HCT116 (cell line): ENCODE measurements around the gene PAQR3. TPM values are rescaled to one million over a fixed set of nuclear protein-coding genes. Genes with fewer than 3 reads are reported as not detected.

Source experiments
- ATAC-seq: fragments of 200-7000 bp; cut with Tn5 transposase; 2 replicates; pipeline ENCODE4 v1.9.1; 2020; ENCODE audit warnings: mild to moderate bottlenecking, moderate library complexity
- BruUV-seq: library from RNA; stranded (reverse); fragments of 400-500 nt; replicated peaks from 2 replicates; lab custom pipeline; 2021; lab: Mats Ljungman, UMichigan
- CTCF ChIA-PET: fragments of 300-600 bp; sonication (Branson Sonifier 250); formaldehyde crosslinking; loops from one replicate; lab custom pipeline; 2021; ENCODE audit warnings: antibody characterized with exemption; lab: Charles Lee
- POLR2A ChIA-PET: fragments of 300-600, 350-600 bp; sonication (Branson Sonifier 250); formaldehyde crosslinking; loops from one replicate; lab custom pipeline; 2021; ENCODE audit warnings: antibody characterized with exemption; lab: Charles Lee
- RAD21 ChIA-PET, 2 experiments: fragments of 300-600 bp; sonication (Branson Sonifier 250); formaldehyde crosslinking; loops; one replicate each; lab custom pipeline; 2023; ENCODE audit warnings: low total read pairs in 2 of 2; ENCODE audit not compliant: uncharacterized antibody in 2 of 2, unreplicated experiment in 2 of 2, low non-redundant PET in 1 of 2; lab: Charles Lee
- DNase-seq: peaks from one replicate; pipeline ENCODE4 v3.0.0-alpha.2; 2010; ENCODE audit warnings: low read depth, low spot score
- H2AFZ ChIP-seq: fragments of 200-600 bp; shearing (Covaris generic), sonication (generic); 2 replicates; pipeline ENCODE4 v1.6.1; 2017; ENCODE audit warnings: low read depth, mixed run types, mixed read lengths, antibody characterized with exemption, low read length; ENCODE audit not compliant: poor library complexity, severe bottlenecking
- H3K27ac ChIP-seq: 2 replicates; pipeline ENCODE4 v1.5.1; 2012; ENCODE audit warnings: low read depth, low read length
- H3K27me3 ChIP-seq: fragments of 200-600 bp; sonication (generic); 2 replicates; pipeline ENCODE4 v1.6.1; 2016; ENCODE audit warnings: mixed run types, low read length, mixed read lengths; ENCODE audit not compliant: insufficient read depth
- H3K36me3 ChIP-seq, 2 experiments: fragments of 200-500 bp in 1 of 2; fragments of 200-600 bp in 1 of 2; sonication (Bioruptor generic) in 1 of 2; sonication (generic) in 1 of 2; 2 replicates each; pipeline versions ENCODE4 v1.5.1 to v1.6.1; 2014 to 2016; ENCODE audit warnings: low read length in 2 of 2, inconsistent platforms in 1 of 2, mixed read lengths in 1 of 2, mixed run types in 1 of 2; ENCODE audit not compliant: insufficient read depth in 2 of 2, control insufficient read depth in 1 of 2
- H3K4me1 ChIP-seq, 2 experiments: fragments of 200-600 bp in 1 of 2; sonication (generic) in 1 of 2; 2 replicates each; pipeline versions ENCODE4 v1.5.1 to v1.6.1; 2012 to 2017; ENCODE audit warnings: low read length in 2 of 2, inconsistent platforms in 1 of 2, mild to moderate bottlenecking in 1 of 2, mixed read lengths in 1 of 2, mixed run types in 1 of 2, moderate library complexity in 1 of 2; ENCODE audit not compliant: insufficient read depth in 2 of 2, control insufficient read depth in 1 of 2
- H3K4me2 ChIP-seq: fragments of 200-600 bp; sonication (generic); 2 replicates; pipeline ENCODE4 v1.6.1; 2017; ENCODE audit warnings: mixed run types, low read length, mixed read lengths
- H3K4me3 ChIP-seq, 2 experiments: fragments of 200-600 bp in 1 of 2; sonication (generic) in 1 of 2; replicated peaks in 1 of 2; 2 replicates each; pipeline ENCODE4 v1.5.1; 2011 to 2016; ENCODE audit warnings: low read length in 2 of 2, control low read depth in 1 of 2, low read depth in 1 of 2, mild to moderate bottlenecking in 1 of 2, mixed read lengths in 1 of 2, mixed run types in 1 of 2
- H3K79me2 ChIP-seq: fragments of 200-600 bp; sonication (generic); 2 replicates; pipeline ENCODE4 v1.6.1; 2017; ENCODE audit warnings: mild to moderate bottlenecking, mixed run types, low read length, moderate library complexity, mixed read lengths; ENCODE audit not compliant: insufficient read depth
- H3K9ac ChIP-seq: fragments of 200-600 bp; sonication (generic); 2 replicates; pipeline ENCODE4 v1.6.1; 2016; ENCODE audit warnings: low read length, mixed read lengths
- H3K9me2 ChIP-seq: fragments of 200-600 bp; sonication (generic), shearing (Covaris generic); 2 replicates; pipeline ENCODE4 v1.6.1; 2017; ENCODE audit warnings: mixed run types, mild to moderate bottlenecking, moderate library complexity; ENCODE audit not compliant: insufficient read depth
- H3K9me3 ChIP-seq, 2 experiments: fragments of 200-500 bp in 1 of 2; fragments of 200-600 bp in 1 of 2; sonication (Bioruptor generic) in 1 of 2; sonication (generic) in 1 of 2; 2 replicates each; pipeline ENCODE4 v1.6.1; 2014 to 2017; ENCODE audit warnings: low read length in 2 of 2, mixed read lengths in 2 of 2, inconsistent platforms in 1 of 2, low read depth in 1 of 2, mild to moderate bottlenecking in 1 of 2, mixed run types in 1 of 2, moderate library complexity in 1 of 2; ENCODE audit not compliant: control insufficient read depth in 1 of 2, insufficient read depth in 1 of 2
- H4K20me1 ChIP-seq: fragments of 200-600 bp; sonication (generic), shearing (Covaris generic); 2 replicates; pipeline ENCODE4 v1.6.1; 2017; ENCODE audit warnings: mixed run types, mild to moderate bottlenecking, moderate library complexity; ENCODE audit not compliant: insufficient read depth
- CEBPB ChIP-seq: IDR thresholded peaks from 2 replicates; pipeline ENCODE4 v1.6.1; 2012; ENCODE audit warnings: low read depth
- CTCF ChIP-seq, 3 experiments: fragments of 200-600 bp in 1 of 3; sonication (generic) in 1 of 3; IDR thresholded peaks in 2 of 3; conservative IDR thresholded peaks in 1 of 3; 2 replicates each; pipeline ENCODE4 v1.5.1; 2012 to 2017; ENCODE audit warnings: low read depth in 2 of 3, low read length in 2 of 3, antibody characterized with exemption in 1 of 3, borderline replicate concordance in 1 of 3, control low read depth in 1 of 3, mild to moderate bottlenecking in 1 of 3, mixed read lengths in 1 of 3, mixed run types in 1 of 3, moderate library complexity in 1 of 3; ENCODE audit not compliant: insufficient read depth in 1 of 3
- EGR1 ChIP-seq: IDR thresholded peaks from 2 replicates; pipeline ENCODE4 v1.6.1; 2012; ENCODE audit warnings: low read depth
- EZH2 ChIP-seq: fragments of 200-600 bp; sonication (generic); IDR thresholded peaks from 2 replicates; pipeline ENCODE4 v1.6.1; 2017; ENCODE audit warnings: antibody characterized with exemption, mixed run types
- FOSL1 ChIP-seq: IDR thresholded peaks from 2 replicates; pipeline ENCODE4 v1.6.1; 2012; ENCODE audit warnings: low read depth
- JUND ChIP-seq: IDR thresholded peaks from 2 replicates; pipeline ENCODE4 v1.6.1; 2012
- RAD21 ChIP-seq: IDR thresholded peaks from 2 replicates; pipeline ENCODE4 v1.6.1; 2012; ENCODE audit warnings: low read depth, mild to moderate bottlenecking
- SIN3A ChIP-seq: IDR thresholded peaks from 2 replicates; pipeline ENCODE4 v1.6.1; 2012; ENCODE audit warnings: low read depth
- TCF7L2 ChIP-seq: IDR thresholded peaks from 2 replicates; pipeline ENCODE4 v1.7.0; 2011; ENCODE audit warnings: borderline replicate concordance, inconsistent platforms; ENCODE audit not compliant: insufficient read depth, insufficient read length; ENCODE audit errors: extremely low read depth
- ZFX ChIP-seq: fragments of 450-650 bp; IDR thresholded peaks from 2 replicates; pipeline ENCODE4 v1.6.1; 2017
- ZNF274 ChIP-seq: fragments of 200-500 bp; sonication (Bioruptor generic); IDR thresholded peaks from 2 replicates; pipeline ENCODE4 v1.6.1; 2014; ENCODE audit warnings: mild to moderate bottlenecking, low read depth, low read length, inconsistent platforms
- intact Hi-C: fragments of 100-400 bp; cut with micrococcal nuclease; formaldehyde crosslinking; loops from 2 replicates; pipeline ENCODE4 v1.10.0; 2022
- total RNA-seq: library from RNA; stranded (reverse); gene quantifications from one replicate; pipeline ENCODE4 v1.2.1, GENCODE V29; 2021; ENCODE audit not compliant: unreplicated experiment
- TF ChIP-seq, protein P1 (sequence below): IDR thresholded peaks from 2 replicates; pipeline ENCODE4 v1.6.1; 2012
- TF ChIP-seq, protein P2 (sequence below): IDR thresholded peaks from 2 replicates; pipeline ENCODE4 v1.6.1; 2012; ENCODE audit warnings: low read depth

PAQR3 gene
- total RNA-seq, 1 experiment from 2014 or later = 32.3 TPM

GRCh38 chr4:78936989-78937388 lies 2.2 kb downstream of the PAQR3 start:
- no peak overlapping the region for H3K4me3 ChIP-seq
- no peak overlapping the region for H2AFZ ChIP-seq
- POLR2A ChIA-PET = no interaction called here
- H3K27me3 ChIP-seq = no peaks in the 10 kb centered on the region
- H3K9me2 ChIP-seq = no peaks in the 10 kb centered on the region
- CTCF ChIA-PET = no interaction called here
- H3K9ac ChIP-seq = no peak overlapping the region
- RAD21 ChIA-PET = no interaction called here
- H3K27ac ChIP-seq = no peak overlapping the region
- H4K20me1 ChIP-seq = no peaks in the 10 kb centered on the region
- H3K4me1 ChIP-seq = peaks cover 0 to 17% of the 10 kb centered on the region in 2 experiments; a peak in 3 of 4 replicates
- intact Hi-C loops = loop anchor here (5.0 kb wide), 1 partner anchor 880 kb away; the partner anchor contains the start of gene FRAS1
- no peak for TF ChIP-seq FOSL1
- TF ChIP-seq TCF7L2 = no peak
- TF ChIP-seq, protein P1, sequence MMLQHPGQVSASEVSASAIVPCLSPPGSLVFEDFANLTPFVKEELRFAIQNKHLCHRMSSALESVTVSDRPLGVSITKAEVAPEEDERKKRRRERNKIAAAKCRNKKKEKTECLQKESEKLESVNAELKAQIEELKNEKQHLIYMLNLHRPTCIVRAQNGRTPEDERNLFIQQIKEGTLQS = no peak
- TF ChIP-seq SIN3A = no peak
- no peak for TF ChIP-seq ZNF274
- TF ChIP-seq, protein P2, sequence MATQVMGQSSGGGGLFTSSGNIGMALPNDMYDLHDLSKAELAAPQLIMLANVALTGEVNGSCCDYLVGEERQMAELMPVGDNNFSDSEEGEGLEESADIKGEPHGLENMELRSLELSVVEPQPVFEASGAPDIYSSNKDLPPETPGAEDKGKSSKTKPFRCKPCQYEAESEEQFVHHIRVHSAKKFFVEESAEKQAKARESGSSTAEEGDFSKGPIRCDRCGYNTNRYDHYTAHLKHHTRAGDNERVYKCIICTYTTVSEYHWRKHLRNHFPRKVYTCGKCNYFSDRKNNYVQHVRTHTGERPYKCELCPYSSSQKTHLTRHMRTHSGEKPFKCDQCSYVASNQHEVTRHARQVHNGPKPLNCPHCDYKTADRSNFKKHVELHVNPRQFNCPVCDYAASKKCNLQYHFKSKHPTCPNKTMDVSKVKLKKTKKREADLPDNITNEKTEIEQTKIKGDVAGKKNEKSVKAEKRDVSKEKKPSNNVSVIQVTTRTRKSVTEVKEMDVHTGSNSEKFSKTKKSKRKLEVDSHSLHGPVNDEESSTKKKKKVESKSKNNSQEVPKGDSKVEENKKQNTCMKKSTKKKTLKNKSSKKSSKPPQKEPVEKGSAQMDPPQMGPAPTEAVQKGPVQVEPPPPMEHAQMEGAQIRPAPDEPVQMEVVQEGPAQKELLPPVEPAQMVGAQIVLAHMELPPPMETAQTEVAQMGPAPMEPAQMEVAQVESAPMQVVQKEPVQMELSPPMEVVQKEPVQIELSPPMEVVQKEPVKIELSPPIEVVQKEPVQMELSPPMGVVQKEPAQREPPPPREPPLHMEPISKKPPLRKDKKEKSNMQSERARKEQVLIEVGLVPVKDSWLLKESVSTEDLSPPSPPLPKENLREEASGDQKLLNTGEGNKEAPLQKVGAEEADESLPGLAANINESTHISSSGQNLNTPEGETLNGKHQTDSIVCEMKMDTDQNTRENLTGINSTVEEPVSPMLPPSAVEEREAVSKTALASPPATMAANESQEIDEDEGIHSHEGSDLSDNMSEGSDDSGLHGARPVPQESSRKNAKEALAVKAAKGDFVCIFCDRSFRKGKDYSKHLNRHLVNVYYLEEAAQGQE = no peak
- TF ChIP-seq CEBPB = no peak
- TF ChIP-seq JUND = no peak
- TF ChIP-seq ZFX = no peak
- TF ChIP-seq EGR1 = no peak
- TF ChIP-seq RAD21 = no peak
- no peak for TF ChIP-seq EZH2
- no peak for TF ChIP-seq CTCF (IDR thresholded peaks at IDR 0.05 in 2 of 3, conservative IDR thresholded peaks at IDR 0.05 in 1 of 3; ENCODE audit: borderline replicate concordance in 1 of 3, insufficient read depth in 1 of 3, low read depth in 2 of 3, low read length in 2 of 3)
- H3K9me3 ChIP-seq = no peaks in the 10 kb centered on the region
- no TSS peak for BruUV-seq
- peaks cover 25% of the 10 kb centered on the region for H3K79me2 ChIP-seq
- no peak overlapping the region for H3K4me2 ChIP-seq
- DNase-seq (no peak), ATAC-seq (no peak)
- H3K36me3 ChIP-seq = no peaks in the 10 kb centered on the region
